Measurements from ENCODE around the gene HLF.

DNA sequence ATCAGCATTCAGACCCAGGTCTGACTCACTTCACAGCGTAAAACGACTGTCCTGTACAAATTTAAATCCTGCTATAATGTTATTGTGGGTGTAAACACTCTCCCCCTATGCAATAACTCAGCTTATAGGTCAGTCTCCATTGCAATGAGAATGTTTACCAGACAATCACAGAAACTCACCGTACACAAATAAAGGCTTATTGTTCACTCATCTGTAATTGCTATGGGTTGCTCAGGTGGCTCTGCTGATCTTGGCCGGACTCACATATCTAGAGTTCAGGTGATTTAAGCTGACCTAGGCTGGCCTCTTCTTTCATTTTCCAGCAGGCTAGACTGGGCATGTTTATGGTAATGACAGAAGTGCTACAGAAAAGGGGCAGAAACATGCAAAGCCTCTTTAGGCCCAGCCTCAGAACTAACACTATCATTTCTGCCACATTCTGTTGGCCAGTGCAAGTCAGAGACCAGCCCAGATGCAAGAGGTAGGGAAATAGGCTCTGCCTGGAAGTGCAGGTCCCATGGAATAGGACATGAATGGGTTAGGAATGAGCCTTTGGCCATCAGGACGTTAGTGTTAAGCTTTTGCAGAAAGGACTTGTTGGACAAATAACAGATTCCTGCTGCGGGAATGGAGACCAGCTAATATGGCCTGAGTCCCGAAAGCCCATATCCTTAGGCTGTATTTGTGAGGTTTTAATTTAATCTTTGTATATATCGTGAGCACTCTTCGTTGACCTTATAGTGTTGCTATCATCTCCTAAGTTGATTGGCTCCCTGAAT is 44.0 kb downstream of the HLF start:
- no peak for TF ChIP-seq EZH2 (IDR thresholded peaks at IDR 0.05; ENCODE audit: insufficient read depth, poor library complexity, severe bottlenecking)
- no peak for TF ChIP-seq EZH2phosphoT487 (IDR thresholded peaks at IDR 0.05; ENCODE audit: insufficient read depth, low read depth)

Data from GM23248 (cell line).